NK-92 (cell line): ENCODE results near the gene BPIFB6.
"Not testable (repeated sequence)": the region's sequence is repeated elsewhere in the genome, so short reads cannot be mapped to it uniquely, and the experiment has no call there.

Experiments used
- DNase-seq: peaks from one replicate; lab custom pipeline; 2025; ENCODE audit not compliant: unreplicated experiment; lab: John Stamatoyannopoulos, UW

The BPIFB6 gene

GRCh38 chr20:33027769-33028751 lies 3.4 kb upstream of the BPIFB6 start:
- DNase-seq: no peak

GRCh38 chr20:33028875-33029274 lies 2.6 kb upstream of the BPIFB6 start:
- no peak for DNase-seq

DNA sequence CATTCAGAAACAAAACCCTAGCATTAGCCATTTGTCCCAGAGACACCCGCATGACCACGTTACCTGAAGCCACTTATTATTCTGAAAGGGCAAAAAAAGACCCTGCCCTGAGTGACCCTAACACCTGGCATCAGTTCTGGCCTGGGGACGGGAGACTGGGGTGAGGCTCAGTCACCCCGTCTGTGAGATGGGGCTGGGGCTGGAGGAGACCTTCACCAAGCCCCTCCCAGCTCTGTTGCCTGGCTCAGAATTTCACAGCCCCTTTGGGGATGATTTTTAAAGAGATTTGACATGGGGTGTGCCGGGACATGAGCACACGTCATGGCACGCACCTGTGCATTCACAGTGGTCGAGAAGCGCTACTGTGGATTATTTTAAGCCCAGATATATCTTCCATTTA lies 1.4 kb upstream of the BPIFB6 start:
- no peak for DNase-seq

GRCh38 chr20:33030569-33030968 lies 879 bp upstream of the BPIFB6 start:
- no peak for DNase-seq

GRCh38 chr20:33032555-33032954 lies 1.1 kb downstream of the BPIFB6 start:
- no peak for DNase-seq

DNA sequence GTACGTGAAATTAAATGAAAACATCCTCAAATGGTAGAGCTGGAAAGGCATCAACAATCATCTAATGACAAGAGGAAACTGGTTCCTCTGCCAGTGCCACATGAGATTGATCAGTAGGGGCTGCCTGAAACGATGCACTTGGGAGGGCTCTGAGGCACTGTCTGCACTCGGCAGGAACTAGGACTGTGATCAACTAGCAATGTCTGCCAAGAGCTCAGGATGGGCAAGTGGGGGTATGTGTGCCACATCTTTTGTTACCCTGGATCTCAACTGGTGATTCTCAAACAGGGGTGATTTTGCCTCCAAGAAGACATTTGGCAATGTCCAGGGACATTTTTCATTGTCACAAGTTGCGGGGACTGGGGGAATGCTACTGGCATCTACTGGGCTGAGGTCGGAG lies 1.9 kb downstream of the BPIFB6 start:
- DNase-seq: no peak

DNA sequence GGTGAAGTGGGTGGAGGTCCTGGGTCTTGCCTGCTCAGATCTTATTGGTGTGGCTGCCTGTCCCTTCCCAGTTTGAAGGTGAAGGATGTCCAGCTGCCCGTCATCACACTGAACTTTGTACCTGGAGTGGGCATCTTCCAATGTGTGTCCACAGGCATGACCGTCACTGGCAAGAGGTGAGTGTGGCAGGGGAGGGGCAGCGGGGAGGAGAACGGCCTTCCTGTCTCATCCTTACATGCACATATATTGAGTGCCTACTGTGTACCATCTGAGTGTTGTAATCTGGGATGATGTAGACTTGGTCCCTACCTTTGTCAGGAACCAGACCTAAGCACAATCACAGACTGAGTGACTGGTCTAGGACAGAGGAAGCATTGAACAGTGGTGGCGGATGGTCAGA lies 2.7 kb downstream of the BPIFB6 start:
- DNase-seq: no peak

DNA sequence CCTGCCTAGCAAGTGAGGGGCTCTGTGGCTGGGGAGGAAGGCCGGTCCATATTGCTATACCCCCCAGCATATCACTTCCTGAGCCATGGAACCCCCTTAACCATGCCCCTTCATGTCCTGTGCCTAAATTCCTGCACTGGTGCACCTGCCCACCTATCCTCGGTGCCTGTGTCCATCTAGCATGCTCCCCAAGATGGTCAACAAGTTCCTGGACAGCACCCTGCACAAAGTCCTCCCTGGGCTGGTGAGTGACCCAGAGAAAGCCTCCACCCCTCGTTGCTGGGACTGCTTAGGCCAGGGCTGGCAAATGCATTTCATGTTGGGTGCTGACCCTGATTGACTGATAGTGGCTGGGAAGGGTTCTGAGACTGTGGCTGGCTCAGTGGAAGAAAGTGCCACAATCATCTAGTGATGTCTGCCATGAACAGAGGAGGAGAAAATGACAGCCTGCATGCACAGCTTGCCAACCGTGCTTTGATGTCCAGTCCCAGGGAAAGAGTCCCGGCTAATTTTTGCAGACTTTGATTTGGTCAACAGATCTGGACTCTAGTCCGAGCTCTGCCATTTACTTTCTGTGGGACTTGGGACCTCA lies 3.5 kb downstream of the BPIFB6 start:
- no peak for DNase-seq

DNA sequence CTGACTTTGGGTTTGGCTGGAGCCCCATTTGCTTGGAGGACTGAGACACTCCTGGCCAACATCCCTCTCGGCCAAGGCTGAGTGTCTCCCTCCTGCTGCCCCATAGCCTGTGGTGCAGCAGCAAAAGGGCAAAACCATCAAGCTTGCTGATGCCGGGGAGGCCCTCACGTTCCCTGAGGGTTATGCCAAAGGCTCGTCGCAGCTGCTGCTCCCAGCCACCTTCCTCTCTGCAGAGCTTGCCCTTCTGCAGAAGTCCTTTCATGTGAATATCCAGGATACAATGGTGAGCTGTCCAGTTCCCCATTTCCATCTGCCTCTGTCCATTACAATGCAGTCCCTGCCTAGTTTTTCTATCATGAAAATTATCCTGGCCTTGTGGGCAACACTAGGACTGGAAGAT lies 6.0 kb downstream of the BPIFB6 start:
- DNase-seq: no peak

DNA sequence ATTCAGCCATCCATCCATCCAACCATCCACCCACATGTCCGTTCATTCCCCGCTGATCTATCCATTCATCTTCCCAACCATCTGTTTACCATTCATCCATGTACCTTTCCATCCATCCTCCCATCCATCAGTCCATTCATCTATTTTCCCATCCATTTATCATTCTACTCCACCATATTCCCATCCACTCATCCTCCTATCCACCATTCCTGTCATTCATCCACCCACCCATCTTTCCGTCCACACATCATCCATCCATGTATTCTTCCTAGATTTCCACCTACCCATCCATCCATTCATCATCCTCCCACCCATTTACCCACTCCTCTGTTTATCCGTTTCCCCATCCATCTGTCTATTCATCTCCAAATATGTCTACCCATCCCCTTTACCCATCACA lies 6.8 kb downstream of the BPIFB6 start:
- no peak for DNase-seq

DNA sequence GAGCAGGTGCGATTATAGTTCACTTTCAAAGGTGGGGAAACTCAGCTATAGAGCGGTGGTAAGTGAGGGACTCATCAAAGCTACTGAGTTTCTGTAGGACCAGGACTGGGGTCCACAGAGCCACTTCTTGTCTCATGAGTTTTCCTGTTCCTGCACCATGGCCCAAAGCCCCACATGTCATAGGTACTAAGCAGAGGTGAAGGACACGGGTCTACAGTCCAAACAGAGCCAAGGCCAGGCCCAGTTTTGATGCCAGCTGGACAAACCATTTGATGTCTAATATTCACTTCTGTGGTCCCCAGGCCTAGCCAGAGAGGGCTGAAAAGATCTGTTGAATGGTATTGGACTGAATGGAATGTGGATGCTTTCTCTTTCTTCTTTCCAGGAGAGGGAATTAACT lies 11.0 kb downstream of the BPIFB6 start:
- no peak for DNase-seq

DNA sequence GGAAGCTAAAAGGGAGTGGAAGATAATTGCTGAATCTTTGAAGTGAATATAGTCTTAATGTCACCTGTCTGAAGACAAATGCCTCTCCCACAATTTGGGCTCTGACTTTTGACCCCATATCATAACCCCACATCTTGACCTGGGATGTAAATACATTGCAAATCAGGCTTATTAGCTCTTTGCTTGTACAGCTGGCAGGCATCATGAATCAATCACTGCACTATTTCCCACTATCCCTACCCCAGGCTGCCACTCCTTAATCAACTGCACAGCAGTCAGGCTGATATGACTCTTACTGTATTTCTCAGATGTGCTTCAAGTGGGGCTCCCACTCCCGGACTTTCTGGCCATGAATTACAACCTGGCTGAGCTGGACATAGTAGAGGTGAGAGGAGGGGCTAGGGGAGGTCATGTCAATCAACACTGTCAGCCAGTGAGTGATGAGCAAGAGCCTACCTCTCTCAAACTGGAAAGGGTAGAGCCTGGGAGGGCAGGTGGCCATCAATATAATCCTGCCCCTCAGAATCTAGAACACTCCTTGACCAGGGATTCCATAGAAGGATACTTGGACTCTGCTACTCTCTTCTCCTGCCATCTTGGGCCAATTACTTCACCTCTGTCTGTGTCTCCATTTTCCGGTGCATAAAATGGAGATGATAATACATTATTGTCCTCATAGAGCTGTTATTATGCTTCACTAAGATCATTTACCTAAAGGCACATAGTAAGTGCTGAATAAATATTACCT lies 11.7 kb downstream of the BPIFB6 start:
- no peak for DNase-seq

DNA sequence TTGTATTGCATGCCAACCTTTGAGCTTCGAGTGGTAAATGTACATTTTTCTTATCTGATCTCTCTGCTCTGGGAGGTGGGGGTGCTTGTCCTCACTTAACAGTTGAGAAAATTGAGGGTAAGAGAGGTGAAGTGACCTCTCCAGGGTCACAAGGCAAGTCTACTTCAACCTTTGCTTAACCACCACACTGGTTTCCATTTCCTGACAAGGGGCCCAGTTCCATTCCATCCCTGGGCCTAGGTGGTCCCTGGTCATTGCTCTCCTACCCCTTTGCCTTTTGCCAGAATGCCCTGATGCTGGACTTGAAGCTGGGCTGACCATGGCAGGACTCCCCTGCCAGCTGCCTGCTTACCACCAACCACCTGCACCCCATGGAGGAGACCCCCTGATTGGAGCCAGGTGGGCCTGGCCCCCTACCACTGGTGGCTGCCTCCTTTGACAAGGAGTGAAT lies 12.3 kb downstream of the BPIFB6 start:
- no peak for DNase-seq

DNA sequence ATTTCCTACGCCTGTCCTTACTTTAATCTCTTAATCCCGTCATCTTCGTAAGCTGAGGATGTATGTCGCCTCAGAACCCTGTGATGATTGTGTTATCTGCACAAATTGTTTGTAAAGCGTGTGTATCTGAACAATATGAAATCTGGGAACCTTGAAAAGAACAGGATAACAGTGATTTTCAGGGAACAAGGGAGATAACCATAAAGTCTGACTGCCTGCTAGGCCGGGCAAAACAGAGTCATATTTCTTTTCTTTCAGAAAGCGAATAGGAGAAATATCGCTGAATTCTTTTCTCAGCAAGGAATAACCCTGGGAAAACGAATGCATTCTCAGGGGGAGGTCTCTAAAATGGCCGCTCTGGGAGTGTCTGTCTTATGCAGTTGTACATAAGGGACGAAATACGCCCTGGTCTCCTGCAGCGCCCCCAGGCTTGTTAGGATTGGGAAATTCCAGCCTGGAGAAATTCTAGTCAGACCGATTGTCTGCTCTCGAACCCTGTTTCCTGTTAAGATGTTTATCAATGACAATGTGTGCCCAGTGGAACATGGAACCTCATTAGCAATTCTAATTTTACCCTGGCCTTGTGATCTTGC lies 13.8 kb downstream of the BPIFB6 start:
- not testable (repeated sequence) for DNase-seq

DNA sequence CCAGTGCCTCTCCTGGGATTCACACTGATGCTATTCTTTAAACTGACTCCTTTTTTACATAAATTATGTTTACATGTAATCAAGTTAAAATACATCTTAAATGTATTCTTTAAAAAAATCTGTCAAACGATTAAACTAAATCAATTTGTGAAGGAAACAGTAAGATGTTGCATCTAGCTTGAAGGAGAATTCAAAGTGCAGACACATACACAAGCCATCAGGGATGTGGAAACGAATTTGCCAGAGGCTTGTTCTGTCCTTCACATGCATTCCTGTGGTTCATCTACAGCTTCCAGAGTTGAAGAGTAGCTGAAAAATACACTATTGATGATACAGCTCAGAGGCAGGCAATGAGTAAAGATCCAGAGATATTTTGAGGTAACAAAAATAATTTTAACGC lies 15.0 kb downstream of the BPIFB6 start:
- no peak for DNase-seq

DNA sequence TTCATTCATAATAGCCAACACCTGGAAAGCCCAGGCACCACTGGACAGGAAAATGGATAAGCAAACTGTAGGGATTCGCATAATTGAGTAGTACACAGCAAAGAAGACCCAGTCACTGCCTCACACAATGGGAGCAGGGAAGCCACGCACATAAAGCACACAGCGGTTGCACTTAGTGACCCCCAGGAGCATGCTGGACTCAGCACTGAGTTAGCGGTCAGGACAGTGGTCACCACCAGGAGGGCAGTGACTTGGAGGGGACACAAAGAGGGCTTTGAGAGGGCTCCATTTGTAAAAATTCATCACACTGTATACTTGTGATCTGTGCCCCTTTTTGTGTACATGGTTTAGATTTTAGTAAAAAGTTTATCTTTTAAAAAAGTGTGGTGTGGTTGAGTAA lies 19.9 kb downstream of the BPIFB6 start:
- no peak for DNase-seq

DNA sequence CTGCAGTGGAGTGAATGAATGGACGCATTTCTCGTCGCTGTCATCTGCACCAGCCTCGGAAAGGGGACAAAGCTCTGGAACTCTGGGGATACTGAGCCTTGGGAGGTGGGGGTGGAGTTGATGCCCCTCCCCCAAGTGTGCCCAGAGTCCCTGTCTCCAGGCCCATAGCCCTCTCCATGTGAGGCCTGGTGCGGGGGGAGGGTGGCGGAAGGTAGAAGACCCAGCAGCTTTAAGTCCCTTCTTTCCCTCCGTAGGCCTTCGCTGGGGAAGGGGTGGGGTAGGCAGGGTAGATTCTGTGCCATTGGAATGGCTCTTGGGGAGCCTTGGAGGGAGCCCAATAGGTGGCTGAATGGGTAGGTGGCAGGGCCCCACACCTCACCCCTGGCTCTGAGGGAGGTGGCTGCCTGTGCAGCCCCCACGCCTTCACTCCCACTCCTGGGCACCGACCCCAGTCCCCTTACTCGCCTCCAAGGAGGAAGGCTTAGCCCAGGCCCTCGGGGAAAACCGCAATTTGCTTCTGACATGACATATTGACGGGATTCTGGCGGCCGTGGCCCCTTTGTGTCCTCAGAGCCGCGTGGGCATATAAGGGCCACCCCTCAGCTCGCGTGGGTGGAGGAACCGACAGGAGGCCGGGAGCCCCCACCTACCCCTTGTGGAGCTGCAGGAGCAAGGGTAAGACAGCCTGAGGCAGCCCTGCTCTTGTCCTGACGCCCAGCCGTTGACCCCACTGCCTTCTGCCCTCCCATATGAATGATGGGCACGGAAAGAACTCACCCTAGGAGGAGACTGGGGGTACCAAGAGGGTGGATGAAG lies 22.1 kb downstream of the BPIFB6 start, which contains the start of gene BPIFB3:
TSS of gene BPIFB3 (plus strand) at position 613 of the 816 bp plus-strand sequence. CDS start 1,533 bp downstream, outside the sequence.
- no peak for DNase-seq

DNA sequence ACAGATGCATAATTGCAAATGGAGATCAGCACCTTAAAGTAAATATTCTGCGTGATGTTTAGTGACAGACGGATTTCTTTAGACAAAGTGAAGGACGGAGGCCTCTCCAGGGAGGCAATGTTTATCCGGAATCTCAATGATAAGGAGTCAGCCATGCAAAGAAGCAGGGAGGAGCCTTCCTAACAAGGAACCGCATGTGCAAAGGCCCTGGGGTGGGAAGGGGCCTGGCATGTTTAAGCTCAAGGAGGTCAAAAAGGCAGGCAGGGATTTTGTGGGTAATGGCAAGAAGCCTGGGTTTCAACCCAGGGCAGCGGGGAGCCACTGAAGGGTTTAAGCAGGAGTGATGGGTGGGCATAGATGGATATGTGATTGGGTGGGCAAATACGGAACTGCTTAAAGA lies 22.9 kb downstream of the BPIFB6 start:
- DNase-seq: no peak

- DNase-seq: no peak
These were observed 23.3 kb downstream of the BPIFB6 start for GRCh38 chr20:33054791-33055190.

- no peak for DNase-seq
These were observed 27.7 kb downstream of the BPIFB6 start for GRCh38 chr20:33059136-33059535.
